ENCODE data around the gene UNC79. TPM values are rescaled to one million over a fixed set of nuclear protein-coding genes. Genes with fewer than 3 reads are reported as not detected.
"Not testable (repeated sequence)": the region's sequence is repeated elsewhere in the genome, so short reads cannot be mapped to it uniquely, and the experiment has no call there.

Gene UNC79
- total RNA-seq = 0.02 and 0.03 TPM in 2 replicates

- no peak within 1 kb of the TSS for H3K4me3 Mint-ChIP-seq
- peaks cover 23% of the 10 kb centered on the region for H3K27me3 Mint-ChIP-seq (ENCODE audit: insufficient read depth)
- no peak within 1 kb of the TSS for H3K27ac Mint-ChIP-seq
- H3K9me3 Mint-ChIP-seq = peaks cover 5% of the 10 kb centered on the region
- H3K4me1 Mint-ChIP-seq (ENCODE audit: low read depth) = no peaks in the 10 kb centered on the region
- no peak for DNase-seq (ENCODE audit: low spot score)
- H3K36me3 Mint-ChIP-seq (ENCODE audit: low read depth) = no peaks in the 10 kb centered on the region
- intact Hi-C loops (cut with micrococcal nuclease) = no loop called here
Observed at GRCh38 chr14:93430315-93431035, at the start of gene UNC79. UNC79 (plus strand) TSS chr14:93430939; CDS start chr14:93431030, 91 bp downstream.

GRCh38 chr14:93381644-93382043 lies 49.1 kb upstream of the UNC79 start:
- intact Hi-C loops (cut with micrococcal nuclease) = no loop called here
- no peak overlapping the region for H3K4me3 Mint-ChIP-seq
- DNase-seq (ENCODE audit: low spot score) = no peak
- H3K36me3 Mint-ChIP-seq (ENCODE audit: low read depth) = no peaks in the 10 kb centered on the region
- H3K9me3 Mint-ChIP-seq = no peaks in the 10 kb centered on the region
- no peaks in the 10 kb centered on the region for H3K4me1 Mint-ChIP-seq (ENCODE audit: low read depth)
- H3K27me3 Mint-ChIP-seq (ENCODE audit: insufficient read depth) = peaks cover 35% of the 10 kb centered on the region
- H3K27ac Mint-ChIP-seq = no peak overlapping the region

GRCh38 chr14:93384256-93384655 lies 46.5 kb upstream of the UNC79 start:
- H3K27ac Mint-ChIP-seq; H3K36me3 Mint-ChIP-seq (ENCODE audit: low read depth); intact Hi-C loops (cut with micrococcal nuclease); H3K4me1 Mint-ChIP-seq (ENCODE audit: low read depth); DNase-seq (ENCODE audit: low spot score); H3K9me3 Mint-ChIP-seq; H3K4me3 Mint-ChIP-seq: not testable (repeated sequence)
- H3K27me3 Mint-ChIP-seq (ENCODE audit: insufficient read depth) = peaks cover 35% of the 10 kb centered on the region

GRCh38 chr14:93395231-93395630 lies 35.5 kb upstream of the UNC79 start:
- no peaks in the 10 kb centered on the region for H3K4me1 Mint-ChIP-seq (ENCODE audit: low read depth)
- no peaks in the 10 kb centered on the region for H3K36me3 Mint-ChIP-seq (ENCODE audit: low read depth)
- intact Hi-C loops (cut with micrococcal nuclease) = no loop called here
- peaks cover 2% of the 10 kb centered on the region for H3K27me3 Mint-ChIP-seq (ENCODE audit: insufficient read depth)
- H3K27ac Mint-ChIP-seq = no peak overlapping the region
- H3K9me3 Mint-ChIP-seq = peaks cover 9% of the 10 kb centered on the region
- H3K4me3 Mint-ChIP-seq = no peak overlapping the region
- no peak for DNase-seq (ENCODE audit: low spot score)

- Mint-ChIP-seq H3K36me3 (ENCODE audit: low read depth) (no peaks in the 10 kb centered on the region), H3K4me3 (no peak overlapping the region), H3K4me1 (ENCODE audit: low read depth) (no peaks in the 10 kb centered on the region), H3K27ac (no peak overlapping the region), H3K27me3 (ENCODE audit: insufficient read depth) (peaks cover 2% of the 10 kb centered on the region), H3K9me3 (peaks cover 9% of the 10 kb centered on the region)
- no peak for DNase-seq (ENCODE audit: low spot score)
- intact Hi-C loops (cut with micrococcal nuclease) = no loop called here
Observed at GRCh38 chr14:93396456-93396855, 34.3 kb upstream of the UNC79 start.

GRCh38 chr14:93398491-93398890 lies 32.2 kb upstream of the UNC79 start:
- H3K9me3 Mint-ChIP-seq = peaks cover 9% of the 10 kb centered on the region
- intact Hi-C loops (cut with micrococcal nuclease) = no loop called here
- no peak for DNase-seq (ENCODE audit: low spot score)
- H3K4me1 Mint-ChIP-seq (ENCODE audit: low read depth) = no peaks in the 10 kb centered on the region
- no peak overlapping the region for H3K27ac Mint-ChIP-seq
- peaks cover 2% of the 10 kb centered on the region for H3K27me3 Mint-ChIP-seq (ENCODE audit: insufficient read depth)
- H3K4me3 Mint-ChIP-seq = no peak overlapping the region
- H3K36me3 Mint-ChIP-seq (ENCODE audit: low read depth) = no peaks in the 10 kb centered on the region

GRCh38 chr14:93402951-93403350 lies 27.8 kb upstream of the UNC79 start:
- H3K4me3 Mint-ChIP-seq = no peak overlapping the region
- H3K27ac Mint-ChIP-seq = no peak overlapping the region
- no peaks in the 10 kb centered on the region for H3K9me3 Mint-ChIP-seq
- H3K4me1 Mint-ChIP-seq (ENCODE audit: low read depth) = no peaks in the 10 kb centered on the region
- intact Hi-C loops (cut with micrococcal nuclease) = no loop called here
- H3K27me3 Mint-ChIP-seq (ENCODE audit: insufficient read depth) = no peaks in the 10 kb centered on the region
- no peaks in the 10 kb centered on the region for H3K36me3 Mint-ChIP-seq (ENCODE audit: low read depth)
- no peak for DNase-seq (ENCODE audit: low spot score)

GRCh38 chr14:93410021-93410420 lies 20.7 kb upstream of the UNC79 start:
- no peaks in the 10 kb centered on the region for H3K9me3 Mint-ChIP-seq
- no peak overlapping the region for H3K4me3 Mint-ChIP-seq
- no peaks in the 10 kb centered on the region for H3K27me3 Mint-ChIP-seq (ENCODE audit: insufficient read depth)
- H3K36me3 Mint-ChIP-seq (ENCODE audit: low read depth) = no peaks in the 10 kb centered on the region
- H3K4me1 Mint-ChIP-seq (ENCODE audit: low read depth) = no peaks in the 10 kb centered on the region
- intact Hi-C loops (cut with micrococcal nuclease) = no loop called here
- no peak for DNase-seq (ENCODE audit: low spot score)
- no peak overlapping the region for H3K27ac Mint-ChIP-seq

- Mint-ChIP-seq H3K27me3 (ENCODE audit: insufficient read depth) (no peaks in the 10 kb centered on the region), H3K27ac (no peak overlapping the region), H3K36me3 (ENCODE audit: low read depth) (no peaks in the 10 kb centered on the region), H3K4me1 (ENCODE audit: low read depth) (no peaks in the 10 kb centered on the region), H3K9me3 (no peaks in the 10 kb centered on the region), H3K4me3 (no peak overlapping the region)
- intact Hi-C loops (cut with micrococcal nuclease) = no loop called here
- no peak for DNase-seq (ENCODE audit: low spot score)
Observed at GRCh38 chr14:93410893-93411292, 19.8 kb upstream of the UNC79 start.

GRCh38 chr14:93425136-93425535 lies 5.6 kb upstream of the UNC79 start:
- H3K4me3 Mint-ChIP-seq; H3K4me1 Mint-ChIP-seq (ENCODE audit: low read depth); H3K36me3 Mint-ChIP-seq (ENCODE audit: low read depth); H3K27ac Mint-ChIP-seq; intact Hi-C loops (cut with micrococcal nuclease); H3K9me3 Mint-ChIP-seq; DNase-seq (ENCODE audit: low spot score): not testable (repeated sequence)
- H3K27me3 Mint-ChIP-seq (ENCODE audit: insufficient read depth) = peaks cover 11% of the 10 kb centered on the region

- no peaks in the 10 kb centered on the region for H3K36me3 Mint-ChIP-seq (ENCODE audit: low read depth)
- H3K27me3 Mint-ChIP-seq (ENCODE audit: insufficient read depth) = peaks cover 18% of the 10 kb centered on the region
Observed at GRCh38 chr14:93426750-93427149, 4.0 kb upstream of the UNC79 start.

GRCh38 chr14:93431036-93431670 lies 414 bp downstream of the UNC79 start:
- intact Hi-C loops (cut with micrococcal nuclease) = no loop called here
- no peak for DNase-seq (ENCODE audit: low spot score)
- no peaks in the 10 kb centered on the region for H3K36me3 Mint-ChIP-seq (ENCODE audit: low read depth)
- no peak overlapping the region for H3K27ac Mint-ChIP-seq
- H3K9me3 Mint-ChIP-seq = peaks cover 5% of the 10 kb centered on the region
- H3K4me3 Mint-ChIP-seq = no peak overlapping the region
- no peaks in the 10 kb centered on the region for H3K4me1 Mint-ChIP-seq (ENCODE audit: low read depth)
- H3K27me3 Mint-ChIP-seq (ENCODE audit: insufficient read depth) = peaks cover 23% of the 10 kb centered on the region

More at GRCh38 chr14:93426750-93427149, 4.0 kb upstream of the UNC79 start:
- H3K9me3 Mint-ChIP-seq = peaks cover 5% of the 10 kb centered on the region
- DNase-seq (ENCODE audit: low spot score) = no peak
- intact Hi-C loops (cut with micrococcal nuclease) = no loop called here
- no peaks in the 10 kb centered on the region for H3K4me1 Mint-ChIP-seq (ENCODE audit: low read depth)
- no peak overlapping the region for H3K4me3 Mint-ChIP-seq
- no peak overlapping the region for H3K27ac Mint-ChIP-seq

GRCh38 chr14:93454224-93454623 lies 23.5 kb downstream of the UNC79 start:
- DNase-seq (ENCODE audit: low spot score) = no peak
- Mint-ChIP-seq H3K27ac (no peak overlapping the region), H3K4me1 (ENCODE audit: low read depth) (no peaks in the 10 kb centered on the region), H3K4me3 (no peak overlapping the region), H3K36me3 (ENCODE audit: low read depth) (no peaks in the 10 kb centered on the region), H3K9me3 (no peaks in the 10 kb centered on the region), H3K27me3 (ENCODE audit: insufficient read depth) (peaks cover 2% of the 10 kb centered on the region)
- intact Hi-C loops (cut with micrococcal nuclease) = no loop called here

All from activated T-helper 1 cell treated with anti-CD3 and anti-CD28 coated beads, Interleukin-12 subunit alpha, Interleukin-12 subunit beta, Interleukin-2, Interleukin-4 antibody, amounts not matched to agents 30 ng/mL and 10 ng/mL and 1 ng/mL, durations not matched to agents 14 hours and 24 hours and 36 hours (primary cell).